Adrenal gland (tissue), 12 donors: ENCODE measurements around the gene LRP2BP. TPM values are rescaled to one million over a fixed set of nuclear protein-coding genes. Genes with fewer than 3 reads are reported as not detected.

ENCODE experiments used
- DNase-seq, 7 donors: peaks; one replicate each; pipeline ENCODE4 v3.0.0-alpha.2; 2019 to 2020
- H3K27ac ChIP-seq, 5 donors: fragments of 200-600 bp; sonication (generic) in 4 of 5; 1 replicate in 3 of 5; 2 replicates in 2 of 5; pipeline versions ENCODE4 v1.5.1 to v1.8.0; 2016 to 2020; ENCODE audit warnings: mild to moderate bottlenecking in 1 of 5
- H3K27me3 ChIP-seq: fragments of 200-600 bp; 2 replicates; pipeline ENCODE4 v1.8.0; 2021
- H3K36me3 ChIP-seq, 2 donors: fragments of 200-600 bp; replicated peaks in 1 of 2; 1 replicate in 1 of 2; 2 replicates in 1 of 2; pipeline versions ENCODE4 v1.5.1 to v1.8.0; 2018 to 2022
- H3K4me1 ChIP-seq, 2 donors: fragments of 200-600 bp; replicated peaks in 1 of 2; 1 replicate in 1 of 2; 2 replicates in 1 of 2; pipeline versions ENCODE4 v1.5.1 to v1.8.0; 2018 to 2021
- H3K4me3 ChIP-seq, 4 donors: fragments of 200-600 bp; sonication (generic) in 3 of 4; one replicate each; pipeline ENCODE4 v1.5.1; 2016 to 2018
- H3K9me3 ChIP-seq, 3 donors: fragments of 200-600 bp; sonication (generic) in 1 of 3; replicated peaks in 1 of 3; 1 replicate in 2 of 3; 2 replicates in 1 of 3; pipeline versions ENCODE4 v1.5.1 to v1.8.0; 2016 to 2021
- CTCF ChIP-seq, 6 experiments: fragments of 450-650 bp in 4 of 6; fragments of 200-600 bp in 2 of 6; sonication (generic) in 1 of 6; IDR thresholded peaks; 1 replicate in 5 of 6; 2 replicates in 1 of 6; pipeline versions ENCODE4 v1.5.1 to v1.8.0; 2016 to 2021; ENCODE audit warnings: antibody characterized with exemption in 6 of 6, mild to moderate bottlenecking in 2 of 6, moderate library complexity in 1 of 6
- POLR2A ChIP-seq, 2 donors: fragments of 450-650 bp; IDR thresholded peaks; one replicate each; pipeline ENCODE4 v1.6.1; 2017; ENCODE audit warnings: antibody characterized with exemption in 2 of 2, mild to moderate bottlenecking in 2 of 2, moderate library complexity in 1 of 2
- WGBS, 4 donors: extraction: QIAGEN DNeasy Blood & Tissue Kit in 2 of 4; methylation state at CpG; one replicate each; pipeline versions ENCODE4 v1.1.5 to v1.1.7; 2013 to 2017; 5-methylcytosine and 5-hydroxymethylcytosine counted together
- intact Hi-C, 2 donors: fragments of 100-400 bp; cut with DNase I; formaldehyde crosslinking; loops; one replicate each; pipeline versions ENCODE4 v1.14.1 to v1.15.0; 2022 to 2023
- polyA plus RNA-seq, 3 donors: library from polyadenylated mRNA; stranded (reverse); fragments of 200-250 nt in 2 of 3; fragments of 350-450 nt in 1 of 3; fragmentation: Illumina TruSeq in 1 of 3; extraction: RNeasy Lipid Tissue Mini Kit (QIAGEN cat#74804) in 1 of 3; gene quantifications; one replicate each; pipeline ENCODE4 v1.2.3, GENCODE V29; 2013 to 2014
- total RNA-seq, 9 donors: library from RNA; depleted of rRNA in 4 of 9; stranded (reverse); fragments of >200 nt in 4 of 9; fragments of 120-200 nt in 1 of 9; fragmentation: NEBNext Ultra II Directional in 1 of 9; extraction: Animal tissue kit (Norgen Biotek cat#: 25700) in 1 of 9; gene quantifications; one replicate each; pipeline versions ENCODE4 v1.1.0 to v1.2.4, GENCODE V29; 2013 to 2023
- donor health status: healthy with polysubstance abuse.
- donor health status: Bipolar disorder and iron deficiency.
- donor health status: DM: yes; HTN: yes; CAD: no.
- donor health status: DM: no; HTN: no; CAD: no.
- donor health status: DM: no; HTN: no; CAD: no.
- donor health status: DM: yes; HTN: yes; CAD: no.

Gene LRP2BP
- total and polyA plus RNA-seq, 12 donors: 0.14 to 1.8 (median 0.89) TPM; not detected in 1

GRCh38 chr4:185398618-185399017 lies 2.9 kb upstream of the LRP2BP start:
- intact Hi-C loops: loop anchor here in 1 of 2 donors (10.0 kb wide), 1 partner anchor 194 kb away; the partner anchor contains the start of genes CFAP97 and SNX25
- 44 to 54% (median 53%) methylated on average over 2 of the region's 2 CpGs for WGBS, 4 donors
- TF ChIP-seq CTCF (IDR thresholded peaks at IDR 0.05) (no peak), POLR2A (IDR thresholded peaks at IDR 0.05) (no peak)
- Histone ChIP-seq H3K4me3 (no peak overlapping the region), H3K27me3 (no peaks in the 10 kb centered on the region), H3K9me3 (no peaks in the 10 kb centered on the region), H3K4me1 (peaks cover 0 to 12% of the 10 kb centered on the region in 2 donors), H3K27ac (peak overlapping the region in 1 of 5 donors; percentile 3), H3K36me3 (peaks cover 0 to 46% of the 10 kb centered on the region in 2 donors)
- no peak for DNase-seq

GRCh38 chr4:185396724-185397385 lies 1.1 kb upstream of the LRP2BP start, which contains the start of gene ANKRD37:
TSS of gene ANKRD37 (plus strand) at chr4:185396841. CDS start at chr4:185396924, 83 bp downstream.
- DNase-seq: peak in 6 of 7 donors; percentile 44 to 81 (median 55)
- 6 to 19% (median 9%) methylated on average over 13 to 38 of the region's 38 CpGs for WGBS, 4 donors

GRCh38 chr4:185395956-185396723 lies 416 bp upstream of the LRP2BP start:
- Histone ChIP-seq H3K27ac (peak overlapping the region; percentile 83 to 100 (median 97)), H3K4me3 (peak overlapping the region; percentile 27 to 81 (median 31)), H3K9me3 (no peaks in the 10 kb centered on the region), H3K4me1 (peaks cover 0 to 12% of the 10 kb centered on the region in 2 donors), H3K36me3 (peaks cover 0 to 23% of the 10 kb centered on the region in 2 donors), H3K27me3 (no peaks in the 10 kb centered on the region)
- intact Hi-C loops: loop anchor here in 1 of 2 donors (10.0 kb wide), 1 partner anchor 191 kb away; the partner anchor contains the start of genes CFAP97 and SNX25
- peak in 1 of 6 experiments; percentile 15 for TF ChIP-seq CTCF (IDR thresholded peaks at IDR 0.05)
- TF ChIP-seq POLR2A (IDR thresholded peaks at IDR 0.05): peak; percentile 61 to 75
- WGBS, 4 donors: 0% methylated on average over 38 to 98 of the region's 98 CpGs; no CpG with 5 or more reads in 1 of the 4 donors
- DNase-seq: peak; percentile 96 to 99 (median 97)

More at GRCh38 chr4:185396724-185397385, 1.1 kb upstream of the LRP2BP start, which contains the start of gene ANKRD37:
- intact Hi-C loops: loop anchor here in 1 of 2 donors (10.0 kb wide), 1 partner anchor 192 kb away; the partner anchor contains the start of genes CFAP97 and SNX25
- Histone ChIP-seq H3K27me3 (no peaks in the 10 kb centered on the region), H3K9me3 (no peaks in the 10 kb centered on the region), H3K4me3 (peak within 1 kb of the TSS; percentile 27 to 81 (median 31)), H3K36me3 (peaks cover 0 to 30% of the 10 kb centered on the region in 2 donors), H3K27ac (peak within 1 kb of the TSS; percentile 83 to 100 (median 97)), H3K4me1 (peaks cover 0 to 12% of the 10 kb centered on the region in 2 donors)
- TF ChIP-seq CTCF (IDR thresholded peaks at IDR 0.05) (peak in 2 of 6 experiments; percentile 14 to 23), POLR2A (IDR thresholded peaks at IDR 0.05) (no peak)
